Esophagus (tissue), 2 donors: ENCODE measurements around the gene UNC79. TPM values are rescaled to one million over a fixed set of nuclear protein-coding genes. Genes with fewer than 3 reads are reported as not detected.

Source experiments
- H3K27ac ChIP-seq, 2 donors: one replicate each; pipeline ENCODE4 v1.5.1; 2013; ENCODE audit warnings: low read depth in 2 of 2, mild to moderate bottlenecking in 2 of 2, inconsistent platforms in 1 of 2, low read length in 1 of 2, moderate library complexity in 1 of 2
- H3K27me3 ChIP-seq, 2 donors: one replicate each; pipeline ENCODE4 v1.6.1; 2013; ENCODE audit warnings: low read length in 2 of 2, control low read depth in 1 of 2, mild to moderate bottlenecking in 1 of 2; ENCODE audit not compliant: insufficient read depth in 2 of 2, control insufficient read depth in 1 of 2
- H3K36me3 ChIP-seq, 2 donors: one replicate each; pipeline ENCODE4 v1.6.1; 2013; ENCODE audit warnings: low read length in 1 of 2; ENCODE audit not compliant: control insufficient read depth in 2 of 2, insufficient read depth in 2 of 2
- H3K4me1 ChIP-seq, 2 donors: one replicate each; pipeline ENCODE4 v1.6.1; 2013; ENCODE audit warnings: low read length in 1 of 2; ENCODE audit not compliant: control insufficient read depth in 2 of 2, insufficient read depth in 2 of 2
- H3K4me3 ChIP-seq, 2 donors: one replicate each; pipeline ENCODE4 v1.5.1; 2013; ENCODE audit warnings: low read length in 2 of 2, mild to moderate bottlenecking in 2 of 2, low read depth in 1 of 2, moderate library complexity in 1 of 2
- H3K9me3 ChIP-seq, 2 donors: one replicate each; pipeline ENCODE4 v1.6.1; 2013; ENCODE audit warnings: mild to moderate bottlenecking in 2 of 2, low read depth in 1 of 2, low read length in 1 of 2, moderate library complexity in 1 of 2; ENCODE audit not compliant: control insufficient read depth in 2 of 2, insufficient read depth in 1 of 2
- WGBS, 2 donors: extraction: QIAGEN DNeasy Blood & Tissue Kit; methylation state at CpG; one replicate each; pipeline ENCODE4 v1.1.7; 2013; 5-methylcytosine and 5-hydroxymethylcytosine counted together
- polyA plus RNA-seq, 2 donors: library from polyadenylated mRNA; stranded (reverse); fragments of 200-250 nt; gene quantifications; one replicate each; pipeline ENCODE4 v1.2.3, GENCODE V29; 2013
- donor health status: healthy with polysubstance abuse.
- donor health status: Bipolar disorder and iron deficiency.

The UNC79 gene
- polyA plus RNA-seq, 2 donors = 0.01 to 0.02 TPM

DNA sequence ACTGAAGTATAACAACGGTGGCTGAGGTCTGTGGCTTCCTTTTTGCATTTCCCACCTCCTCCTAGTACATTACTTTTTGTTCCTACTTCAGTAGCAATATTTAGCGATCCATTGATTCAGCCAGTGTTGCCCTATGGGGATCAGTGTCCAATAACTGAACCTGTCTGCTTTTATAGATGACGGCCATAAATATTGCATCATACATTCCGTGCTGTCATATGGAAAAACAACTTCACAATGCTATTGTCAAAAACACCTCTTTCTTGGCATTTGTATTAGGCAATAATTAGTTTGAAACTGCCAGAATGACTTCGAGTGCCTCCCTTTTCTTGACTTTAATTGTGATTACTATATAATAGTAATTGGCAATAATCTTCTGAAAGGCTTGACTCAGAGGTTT is 208.1 kb downstream of the UNC79 start:
- no peaks in the 10 kb centered on the region for H3K4me1 ChIP-seq
- H3K9me3 ChIP-seq = peaks cover 0 to 2% of the 10 kb centered on the region in 2 donors
- H3K4me3 ChIP-seq = no peak overlapping the region
- no peak overlapping the region for H3K27ac ChIP-seq
- no peaks in the 10 kb centered on the region for H3K27me3 ChIP-seq
- WGBS, 2 donors = 73 to 75% methylated on average over 5 of the region's 5 CpGs
- no peaks in the 10 kb centered on the region for H3K36me3 ChIP-seq

DNA sequence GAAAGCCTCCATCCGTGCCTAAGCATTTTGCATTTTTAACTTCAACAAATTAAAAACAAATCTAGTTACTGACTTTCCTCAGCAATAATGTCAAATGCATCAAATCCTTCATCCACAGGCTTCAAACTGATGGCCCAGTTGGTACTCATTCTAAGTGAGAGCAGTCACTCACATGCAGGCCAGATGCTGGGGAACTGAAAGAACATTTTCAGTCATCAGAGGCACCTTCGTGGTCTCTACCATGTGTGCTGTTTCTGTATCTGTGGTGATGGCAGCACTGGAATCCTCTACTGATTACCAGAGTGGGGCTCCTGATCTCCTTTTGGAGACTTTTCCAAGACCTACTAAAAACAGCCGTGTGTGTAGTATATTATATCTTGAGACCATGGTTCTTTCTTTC is 212.4 kb downstream of the UNC79 start:
- no peaks in the 10 kb centered on the region for H3K27me3 ChIP-seq
- 62 to 73% methylated on average over 3 of the region's 3 CpGs for WGBS, 2 donors
- no peaks in the 10 kb centered on the region for H3K9me3 ChIP-seq
- H3K4me1 ChIP-seq = no peaks in the 10 kb centered on the region
- H3K4me3 ChIP-seq = no peak overlapping the region
- H3K27ac ChIP-seq = no peak overlapping the region
- no peaks in the 10 kb centered on the region for H3K36me3 ChIP-seq

DNA sequence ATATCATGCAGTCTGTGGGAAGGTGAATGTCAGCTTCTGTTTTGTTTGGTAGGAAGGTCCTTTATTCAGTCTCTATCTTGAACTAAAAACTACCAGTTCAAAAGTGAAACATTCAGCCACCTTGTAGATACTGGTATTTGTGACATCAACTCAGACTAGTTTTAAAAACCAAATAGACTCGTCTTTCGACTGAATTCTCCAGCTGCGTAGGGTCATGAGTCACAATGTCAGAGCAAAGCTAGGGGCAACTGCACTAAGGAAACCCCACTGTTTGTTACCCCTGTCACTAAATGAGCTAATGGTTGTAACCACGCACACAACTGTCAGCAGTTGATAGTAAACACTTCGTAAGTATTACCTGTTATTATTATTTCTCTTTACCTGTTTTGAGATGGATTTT is 212.9 kb downstream of the UNC79 start:
- Histone ChIP-seq H3K4me1 (no peaks in the 10 kb centered on the region), H3K27ac (no peak overlapping the region), H3K9me3 (no peaks in the 10 kb centered on the region), H3K4me3 (no peak overlapping the region), H3K36me3 (no peaks in the 10 kb centered on the region), H3K27me3 (no peaks in the 10 kb centered on the region)
- 76 to 82% methylated on average over 5 of the region's 5 CpGs for WGBS, 2 donors

DNA sequence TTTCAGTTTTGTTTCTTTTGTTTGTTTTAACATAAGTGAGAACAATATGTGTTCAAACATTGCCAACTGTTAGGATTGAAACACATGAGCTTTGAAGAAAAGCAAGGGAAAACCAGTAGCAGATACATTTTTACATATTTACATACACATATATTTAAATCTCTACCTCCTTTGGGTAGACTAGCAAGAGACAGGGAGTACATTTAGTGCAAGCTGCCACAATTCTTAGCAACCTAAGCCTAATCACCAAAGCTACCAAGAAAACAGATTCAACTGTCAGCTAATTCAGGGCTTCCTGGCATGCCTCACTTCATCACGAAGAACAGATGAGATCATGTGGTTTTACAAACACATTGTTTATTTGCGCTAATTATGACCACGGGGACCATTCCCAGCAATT is 214.5 kb downstream of the UNC79 start:
- 51 to 60% methylated on average over 3 of the region's 3 CpGs for WGBS, 2 donors
- Histone ChIP-seq H3K27ac (no peak overlapping the region), H3K27me3 (no peaks in the 10 kb centered on the region), H3K9me3 (no peaks in the 10 kb centered on the region), H3K36me3 (no peaks in the 10 kb centered on the region), H3K4me1 (no peaks in the 10 kb centered on the region), H3K4me3 (no peak overlapping the region)

DNA sequence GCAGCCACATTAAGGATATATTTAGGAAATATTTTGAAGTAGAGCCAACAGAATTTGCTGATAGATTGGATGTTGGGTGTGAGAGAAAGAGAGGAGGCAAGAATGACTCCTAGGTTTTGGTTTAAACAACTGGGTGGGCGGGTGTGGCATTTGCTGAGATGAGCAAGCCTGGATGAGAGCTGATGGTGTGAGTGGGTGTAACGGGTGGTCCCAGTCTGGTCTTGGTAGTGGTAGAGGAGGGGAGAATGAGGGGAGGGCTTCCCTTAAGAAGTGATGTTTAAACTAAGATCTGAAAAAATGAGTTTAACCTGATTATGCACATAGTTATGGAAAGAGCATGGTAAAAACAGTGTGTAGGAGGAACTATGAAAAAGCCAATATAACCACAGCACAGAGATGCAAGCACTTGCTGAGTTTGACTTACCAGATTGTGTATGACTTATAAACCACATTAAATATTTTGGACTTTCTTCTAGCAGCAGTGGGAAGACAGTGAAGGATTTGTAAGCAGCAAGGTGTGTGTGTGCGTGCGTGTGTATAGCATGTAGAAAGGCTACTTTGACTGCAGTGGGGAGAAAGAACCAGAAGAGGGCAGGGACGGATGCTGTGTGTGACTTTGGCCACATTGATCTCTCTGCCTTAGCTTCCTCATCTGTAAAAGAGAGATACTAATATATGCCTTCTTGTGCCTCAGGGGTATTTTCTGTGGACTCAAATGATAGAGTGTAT is 217.9 kb downstream of the UNC79 start:
- Histone ChIP-seq H3K27me3 (no peaks in the 10 kb centered on the region), H3K27ac (no peak overlapping the region), H3K4me3 (no peak overlapping the region), H3K4me1 (no peaks in the 10 kb centered on the region), H3K36me3 (no peaks in the 10 kb centered on the region), H3K9me3 (no peaks in the 10 kb centered on the region)
- 49 to 55% methylated on average over 5 of the region's 5 CpGs for WGBS, 2 donors

DNA sequence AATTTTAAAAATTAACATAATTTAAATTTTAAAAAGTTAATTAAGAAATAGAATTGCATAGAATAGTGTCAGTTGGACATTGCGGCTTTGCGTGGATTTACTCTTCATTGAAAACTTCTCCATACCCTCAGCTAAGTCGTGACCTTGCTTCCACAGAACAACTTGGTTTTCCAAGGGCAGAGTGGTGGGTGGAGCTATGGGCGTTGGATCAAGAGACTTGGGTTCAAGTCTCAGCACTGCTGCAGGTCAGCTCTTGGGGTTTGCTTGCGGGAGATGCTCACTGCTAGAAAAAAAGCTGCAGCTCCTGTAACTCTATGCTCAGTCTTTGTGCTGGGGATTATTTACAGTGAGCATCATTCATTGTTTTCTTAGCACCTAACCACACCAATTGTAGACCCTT is 223.9 kb downstream of the UNC79 start:
- Histone ChIP-seq H3K4me1 (no peaks in the 10 kb centered on the region), H3K27me3 (no peaks in the 10 kb centered on the region), H3K36me3 (no peaks in the 10 kb centered on the region), H3K27ac (no peak overlapping the region), H3K4me3 (no peak overlapping the region), H3K9me3 (no peaks in the 10 kb centered on the region)
- 80% methylated on average over 5 of the region's 5 CpGs for WGBS, 2 donors

DNA sequence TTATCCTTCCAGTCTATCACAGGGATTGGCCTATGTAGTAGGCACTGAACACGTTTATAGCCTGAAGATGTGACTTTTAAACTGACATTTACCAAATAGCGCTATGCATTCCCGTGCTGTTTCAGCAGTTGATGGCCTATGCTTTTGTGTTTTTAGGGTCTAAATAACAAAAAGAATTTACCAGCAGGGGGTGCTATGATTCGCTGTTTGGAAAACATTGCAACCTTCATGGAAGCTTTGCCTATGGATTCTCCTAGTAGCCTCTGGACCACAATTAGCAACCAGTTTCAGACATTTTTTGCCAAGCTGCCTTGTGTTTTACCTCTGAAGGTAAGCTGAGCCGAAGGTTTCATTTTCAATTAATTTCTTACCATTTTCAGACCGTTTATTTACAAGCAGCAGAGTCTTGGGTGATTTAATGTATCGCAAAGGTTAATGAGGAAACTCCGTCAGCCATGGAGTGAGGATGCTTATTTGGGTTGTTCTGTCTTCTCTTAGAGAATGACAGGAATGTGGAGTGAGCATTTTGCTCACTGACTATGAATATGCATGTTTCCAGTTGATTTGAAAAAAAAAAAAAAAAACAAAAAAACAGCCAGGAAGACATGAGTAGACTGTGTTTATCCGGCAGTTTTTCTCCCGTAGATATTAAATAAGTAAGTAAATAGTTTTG is 224.5 kb downstream of the UNC79 start:
- no peaks in the 10 kb centered on the region for H3K4me1 ChIP-seq
- WGBS, 2 donors = 38 to 47% methylated on average over 10 of the region's 10 CpGs

DNA sequence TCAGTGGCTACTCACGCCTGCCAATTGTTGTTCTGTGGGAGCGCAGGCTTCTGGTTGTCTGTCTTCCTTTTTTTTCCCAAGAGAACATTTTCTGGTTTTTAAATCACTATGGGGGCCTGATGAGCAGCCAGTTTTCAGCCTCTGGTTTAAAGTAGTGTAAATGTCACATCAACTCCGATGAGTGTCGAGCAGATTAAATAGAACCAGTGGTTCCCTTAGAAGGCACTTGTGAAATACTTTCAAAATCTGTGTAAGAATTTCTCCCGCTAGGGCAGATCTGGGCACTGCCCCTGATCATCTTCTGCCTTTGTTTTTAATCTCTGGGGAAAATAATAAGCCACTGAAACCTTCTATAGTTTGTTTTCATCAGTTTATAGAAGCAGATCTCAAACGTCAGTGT is 227.1 kb downstream of the UNC79 start:
- no peaks in the 10 kb centered on the region for H3K27me3 ChIP-seq
- no peaks in the 10 kb centered on the region for H3K36me3 ChIP-seq
- H3K27ac ChIP-seq = no peak overlapping the region
- 73 to 78% methylated on average over 6 of the region's 6 CpGs for WGBS, 2 donors
- H3K9me3 ChIP-seq = no peaks in the 10 kb centered on the region
- no peak overlapping the region for H3K4me3 ChIP-seq
- H3K4me1 ChIP-seq = no peaks in the 10 kb centered on the region

More for the DNA sequence above, 224.5 kb downstream of the UNC79 start:
- no peaks in the 10 kb centered on the region for H3K9me3 ChIP-seq
- H3K36me3 ChIP-seq = no peaks in the 10 kb centered on the region
- H3K27me3 ChIP-seq = no peaks in the 10 kb centered on the region
- no peak overlapping the region for H3K4me3 ChIP-seq
- no peak overlapping the region for H3K27ac ChIP-seq

DNA sequence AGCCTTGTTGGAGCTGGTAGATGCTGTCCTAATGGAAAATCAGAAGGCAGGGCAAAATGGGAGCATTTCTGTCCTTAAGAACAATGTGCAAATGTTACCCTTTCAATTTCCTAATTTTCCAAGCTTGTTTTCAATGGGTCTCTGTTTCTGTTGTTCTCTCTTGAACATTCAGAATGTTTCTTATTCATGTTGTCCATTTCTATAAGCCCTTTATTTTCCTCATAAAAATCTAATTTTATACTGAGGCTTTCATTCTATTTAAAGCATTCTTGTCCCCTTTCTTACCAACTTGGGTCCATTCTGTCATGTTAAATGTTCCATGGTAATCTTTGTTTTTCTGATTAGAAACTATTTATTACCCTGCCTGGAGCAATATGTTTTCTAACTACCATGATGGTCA is 232.6 kb downstream of the UNC79 start:
- Histone ChIP-seq H3K4me1 (no peaks in the 10 kb centered on the region), H3K27ac (no peak overlapping the region), H3K4me3 (no peak overlapping the region), H3K36me3 (no peaks in the 10 kb centered on the region), H3K9me3 (no peaks in the 10 kb centered on the region), H3K27me3 (peaks cover 3% of the 10 kb centered on the region in 2 donors)

DNA sequence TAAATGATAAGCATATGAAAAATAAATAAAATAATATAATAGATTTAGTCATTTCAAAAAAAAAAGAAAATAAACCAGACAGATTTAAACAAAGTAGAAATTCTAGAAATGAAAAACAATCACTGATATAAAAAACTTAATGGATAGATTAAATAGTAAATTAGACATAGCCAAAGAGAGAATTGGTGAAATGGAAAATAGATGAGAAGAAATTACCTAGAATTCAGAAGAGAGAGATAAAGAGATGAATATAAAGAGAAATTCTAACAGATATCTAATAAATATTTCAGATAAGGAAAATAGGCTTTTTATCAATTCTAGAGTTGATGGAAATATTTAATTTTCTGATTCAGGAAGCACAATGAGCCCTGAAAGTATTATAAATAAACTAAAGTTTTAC is 234.4 kb downstream of the UNC79 start:
- H3K27me3 ChIP-seq = peaks cover 3% of the 10 kb centered on the region in 2 donors
- H3K36me3 ChIP-seq = no peaks in the 10 kb centered on the region
- H3K4me3 ChIP-seq = no peak overlapping the region
- H3K4me1 ChIP-seq = no peaks in the 10 kb centered on the region
- H3K9me3 ChIP-seq = no peaks in the 10 kb centered on the region
- H3K27ac ChIP-seq = no peak overlapping the region
